Body of pancreas (tissue), 4 donors: ENCODE results near the gene PHB1.

Experiments
- CTCF ChIP-seq, 7 experiments: fragments of 450-650 bp in 4 of 7; fragments of 200-600 bp in 3 of 7; sonication (generic) in 3 of 7; IDR thresholded peaks; one replicate each; pipeline ENCODE4 v1.5.1; 2016 to 2019; ENCODE audit warnings: antibody characterized with exemption in 7 of 7
- POLR2A ChIP-seq, 3 donors: fragments of 450-650 bp; IDR thresholded peaks; one replicate each; pipeline ENCODE4 v1.6.1; 2016; ENCODE audit warnings: antibody characterized with exemption in 3 of 3, mild to moderate bottlenecking in 2 of 3

- TF ChIP-seq POLR2A (IDR thresholded peaks at IDR 0.05) (no peak), CTCF (IDR thresholded peaks at IDR 0.05) (no peak)
Measured at GRCh38 chr17:49388290-49388640, 26.4 kb downstream of the PHB1 start.
